GM12874 (cell line): Measurements from ENCODE around the gene CCDC177.

Experiments
- CTCF ChIP-seq: IDR thresholded peaks from 2 replicates; pipeline ENCODE4 v1.5.1; 2011; ENCODE audit warnings: low read depth, mild to moderate bottlenecking, control low read depth, low read length, moderate library complexity; ENCODE audit not compliant: insufficient read depth

Gene CCDC177

GRCh38 chr14:69572030-69572840 lies 2.4 kb downstream of the CCDC177 start:
- no peak for TF ChIP-seq CTCF

- no peak for TF ChIP-seq CTCF
These were observed 3.1 kb downstream of the CCDC177 start for GRCh38 chr14:69571449-69572029.

- no peak for TF ChIP-seq CTCF
These were observed 3.8 kb downstream of the CCDC177 start for GRCh38 chr14:69570836-69571330.

GRCh38 chr14:69569859-69570258 lies 4.8 kb downstream of the CCDC177 start:
- no peak for TF ChIP-seq CTCF

GRCh38 chr14:69567563-69567962 lies 7.1 kb downstream of the CCDC177 start:
- no peak for TF ChIP-seq CTCF

- no peak for TF ChIP-seq CTCF
These were observed 12.8 kb downstream of the CCDC177 start for GRCh38 chr14:69561893-69562292.

- TF ChIP-seq CTCF = no peak
These were observed 13.8 kb downstream of the CCDC177 start for GRCh38 chr14:69560826-69561225.
